H1 (cell line): ENCODE measurements around the gene ASTN2.

Experiments used
- CHD7 ChIP-seq: fragments of 300-600 bp; sonication (generic); IDR thresholded peaks from 2 replicates; pipeline ENCODE4 v1.7.1; 2012; ENCODE audit warnings: low read length, moderate library complexity, mild to moderate bottlenecking, inconsistent platforms; ENCODE audit not compliant: insufficient replicate concordance
- CTCF ChIP-seq, 3 experiments: IDR thresholded peaks; 1 replicate in 2 of 3; 2 replicates in 1 of 3; pipeline versions ENCODE4 v1.5.1 to v1.6.1; 2011; ENCODE audit warnings: low read length in 3 of 3, mild to moderate bottlenecking in 3 of 3, inconsistent platforms in 2 of 3, low read depth in 1 of 3, moderate library complexity in 1 of 3; ENCODE audit not compliant: insufficient read depth in 1 of 3; ENCODE audit errors: control extremely low read depth in 1 of 3
- GABPA ChIP-seq: IDR thresholded peaks from 2 replicates; pipeline ENCODE4 v1.6.1; 2011; ENCODE audit warnings: mild to moderate bottlenecking, low read length, moderate library complexity, borderline replicate concordance; ENCODE audit not compliant: insufficient read depth
- JUN ChIP-seq: IDR thresholded peaks from 2 replicates; pipeline ENCODE4 v1.6.1; 2011; ENCODE audit warnings: low read depth, mild to moderate bottlenecking, improper control_type of control experiment, low read length
- KDM4A ChIP-seq: IDR thresholded peaks from one replicate; pipeline ENCODE4 v1.7.1; 2012; ENCODE audit warnings: low read depth, mild to moderate bottlenecking, moderate library complexity, low read length, inconsistent platforms; ENCODE audit not compliant: severe bottlenecking
- POLR2A ChIP-seq, 2 experiments: IDR thresholded peaks; 1 replicate in 1 of 2; 2 replicates in 1 of 2; pipeline ENCODE4 v1.6.1; 2011; ENCODE audit warnings: low read depth in 2 of 2, low read length in 2 of 2, mild to moderate bottlenecking in 2 of 2; ENCODE audit errors: control extremely low read depth in 1 of 2
- POLR2AphosphoS5 ChIP-seq: IDR thresholded peaks from 2 replicates; pipeline ENCODE4 v1.6.1; 2011; ENCODE audit warnings: low read depth, low read length
- RAD21 ChIP-seq, 2 experiments: IDR thresholded peaks in 1 of 2; conservative IDR thresholded peaks in 1 of 2; 2 replicates each; pipeline ENCODE4 v1.6.1; 2011; ENCODE audit warnings: low read depth in 2 of 2, low read length in 2 of 2, improper control_type of control experiment in 1 of 2, inconsistent platforms in 1 of 2, mild to moderate bottlenecking in 1 of 2, moderate library complexity in 1 of 2
- RFX5 ChIP-seq: IDR thresholded peaks from 2 replicates; pipeline ENCODE4 v1.6.1; 2011; ENCODE audit warnings: low read depth, low read length, improper control_type of control experiment, borderline replicate concordance
- SAP30 ChIP-seq: fragments of 300-600 bp; sonication (generic); IDR thresholded peaks from 2 replicates; pipeline ENCODE4 v1.7.1; 2012; ENCODE audit warnings: low read length, moderate library complexity, mild to moderate bottlenecking, inconsistent platforms; ENCODE audit not compliant: insufficient read depth, insufficient replicate concordance
- SP1 ChIP-seq: IDR thresholded peaks from 2 replicates; pipeline ENCODE4 v1.6.1; 2011; ENCODE audit warnings: low read depth, low read length
- TCF12 ChIP-seq: IDR thresholded peaks from 2 replicates; pipeline ENCODE4 v1.6.1; 2011; ENCODE audit warnings: low read depth, mild to moderate bottlenecking, low read length

GRCh38 chr9:116966199-116966598 lies 448.7 kb downstream of the ASTN2 start:
- TF ChIP-seq CTCF (IDR thresholded peaks at IDR 0.05; ENCODE audit: control extremely low read depth in 1 of 3, insufficient read depth in 1 of 3, low read depth in 1 of 3, low read length in 3 of 3) (no peak), RAD21 (IDR thresholded peaks at IDR 0.05 in 1 of 2, conservative IDR thresholded peaks at IDR 0.05 in 1 of 2; ENCODE audit: low read depth in 2 of 2, low read length in 2 of 2) (no peak), TCF12 (no peak), JUN (no peak), POLR2AphosphoS5 (no peak), KDM4A (no peak), RFX5 (no peak), POLR2A (IDR thresholded peaks at IDR 0.05; ENCODE audit: control extremely low read depth in 1 of 2, low read depth in 2 of 2, low read length in 2 of 2) (no peak), SP1 (no peak), GABPA (no peak), SAP30 (no peak), CHD7 (no peak)
